HEK293 (cell line): ENCODE measurements around the gene RBM4B.

Source experiments
- CTCF ChIA-PET: fragments of 350-600 bp; formaldehyde crosslinking; extraction: SDS; loops from one replicate; lab custom pipeline; 2021; ENCODE audit warnings: antibody characterized with exemption; lab: Yijun Ruan, JAX
- POLR2A ChIA-PET: fragments of 300-600 bp; formaldehyde crosslinking; extraction: SDS; loops from one replicate; lab custom pipeline; 2020; ENCODE audit warnings: antibody characterized with exemption, inconsistent platforms; lab: Yijun Ruan, JAX
- H3K27ac ChIP-seq: fragments of 200-500 bp; sonication (Bioruptor generic); 2 replicates; pipeline ENCODE4 v1.5.1; 2014; ENCODE audit warnings: low read depth, low read length, control low read depth, inconsistent platforms; ENCODE audit errors: extremely low read depth
- H3K36me3 ChIP-seq, 2 experiments: fragments of 200-500 bp in 1 of 2; sonication (Bioruptor generic) in 1 of 2; 1 replicate in 1 of 2; 2 replicates in 1 of 2; pipeline ENCODE4 v1.5.1; 2014 to 2017; ENCODE audit warnings: inconsistent platforms in 2 of 2, low read length in 2 of 2; ENCODE audit not compliant: control insufficient read depth in 2 of 2, insufficient read depth in 1 of 2
- H3K4me1 ChIP-seq: fragments of 200-500 bp; sonication (Bioruptor generic); 2 replicates; pipeline ENCODE4 v1.5.1; 2014; ENCODE audit warnings: mild to moderate bottlenecking, low read length, inconsistent platforms; ENCODE audit not compliant: control insufficient read depth, insufficient read depth
- H3K4me3 ChIP-seq: 2 replicates; pipeline ENCODE4 v1.5.1; 2011; ENCODE audit warnings: low read depth, mild to moderate bottlenecking, control low read depth, low read length, moderate library complexity
- H3K9me3 ChIP-seq: fragments of 200-500 bp; sonication (Bioruptor generic); 2 replicates; pipeline ENCODE4 v1.5.1; 2014; ENCODE audit warnings: low read depth, low read length, inconsistent platforms; ENCODE audit not compliant: control insufficient read depth, insufficient read depth
- GLI4 ChIP-seq: fragments of 450-650 bp; formaldehyde crosslinking; IDR thresholded peaks from 2 replicates; pipeline ENCODE4 v1.5.1; 2016; ENCODE audit warnings: missing biosample characterization, missing genetic modification characterization
- KLF7 ChIP-seq: fragments of 450-650 bp; formaldehyde crosslinking; IDR thresholded peaks from 2 replicates; pipeline ENCODE4 v1.5.1; 2016; ENCODE audit warnings: missing biosample characterization, missing genetic modification characterization, borderline replicate concordance
- PRDM10 ChIP-seq: fragments of 450-650 bp; formaldehyde crosslinking; IDR thresholded peaks from 2 replicates; pipeline ENCODE4 v1.5.1; 2016; ENCODE audit warnings: missing biosample characterization, missing genetic modification characterization
- RBAK ChIP-seq: fragments of 450-650 bp; formaldehyde crosslinking; IDR thresholded peaks from 2 replicates; pipeline ENCODE4 v1.5.1; 2016; ENCODE audit warnings: missing biosample characterization, missing genetic modification characterization
- ZBTB11 ChIP-seq: fragments of 450-650 bp; formaldehyde crosslinking; conservative IDR thresholded peaks from 2 replicates; pipeline ENCODE4 v1.5.1; 2016; ENCODE audit warnings: low read depth, missing biosample characterization, missing genetic modification characterization
- ZNF133 ChIP-seq: fragments of 450-650 bp; formaldehyde crosslinking; IDR thresholded peaks from 2 replicates; pipeline ENCODE4 v1.5.1; 2016; ENCODE audit warnings: missing biosample characterization, missing genetic modification characterization
- ZNF174 ChIP-seq: fragments of 450-650 bp; formaldehyde crosslinking; IDR thresholded peaks from 2 replicates; pipeline ENCODE4 v1.5.0; 2017; ENCODE audit warnings: missing biosample characterization, mild to moderate bottlenecking, missing genetic modification characterization
- ZNF394 ChIP-seq: fragments of 450-650 bp; formaldehyde crosslinking; IDR thresholded peaks from 2 replicates; pipeline ENCODE4 v1.5.1; 2016; ENCODE audit warnings: missing biosample characterization, missing genetic modification characterization, mild to moderate bottlenecking, moderate library complexity, borderline replicate concordance
- ZNF48 ChIP-seq: fragments of 450-650 bp; formaldehyde crosslinking; IDR thresholded peaks from 2 replicates; pipeline ENCODE4 v1.5.1; 2016; ENCODE audit warnings: missing biosample characterization, missing genetic modification characterization
- ZNF518A ChIP-seq: fragments of 450-650 bp; formaldehyde crosslinking; conservative IDR thresholded peaks from 2 replicates; pipeline ENCODE4 v1.5.1; 2016; ENCODE audit warnings: low read depth, missing biosample characterization, missing genetic modification characterization
- ZNF580 ChIP-seq: fragments of 450-650 bp; formaldehyde crosslinking; IDR thresholded peaks from 2 replicates; pipeline ENCODE4 v1.5.1; 2016; ENCODE audit warnings: missing biosample characterization, missing genetic modification characterization
- ZNF585B ChIP-seq: fragments of 450-650 bp; formaldehyde crosslinking; IDR thresholded peaks from 2 replicates; pipeline ENCODE4 v1.5.1; 2016; ENCODE audit warnings: missing biosample characterization, missing genetic modification characterization
- ZNF660 ChIP-seq: fragments of 450-650 bp; IDR thresholded peaks from 2 replicates; pipeline ENCODE4 v1.5.1; 2018; ENCODE audit warnings: missing biosample characterization, mild to moderate bottlenecking, missing genetic modification characterization
- TF ChIP-seq, protein P1 (sequence below): fragments of 450-650 bp; formaldehyde crosslinking; IDR thresholded peaks from 2 replicates; pipeline ENCODE4 v1.5.1; 2016; ENCODE audit warnings: missing biosample characterization, missing genetic modification characterization

RBM4B gene

DNA sequence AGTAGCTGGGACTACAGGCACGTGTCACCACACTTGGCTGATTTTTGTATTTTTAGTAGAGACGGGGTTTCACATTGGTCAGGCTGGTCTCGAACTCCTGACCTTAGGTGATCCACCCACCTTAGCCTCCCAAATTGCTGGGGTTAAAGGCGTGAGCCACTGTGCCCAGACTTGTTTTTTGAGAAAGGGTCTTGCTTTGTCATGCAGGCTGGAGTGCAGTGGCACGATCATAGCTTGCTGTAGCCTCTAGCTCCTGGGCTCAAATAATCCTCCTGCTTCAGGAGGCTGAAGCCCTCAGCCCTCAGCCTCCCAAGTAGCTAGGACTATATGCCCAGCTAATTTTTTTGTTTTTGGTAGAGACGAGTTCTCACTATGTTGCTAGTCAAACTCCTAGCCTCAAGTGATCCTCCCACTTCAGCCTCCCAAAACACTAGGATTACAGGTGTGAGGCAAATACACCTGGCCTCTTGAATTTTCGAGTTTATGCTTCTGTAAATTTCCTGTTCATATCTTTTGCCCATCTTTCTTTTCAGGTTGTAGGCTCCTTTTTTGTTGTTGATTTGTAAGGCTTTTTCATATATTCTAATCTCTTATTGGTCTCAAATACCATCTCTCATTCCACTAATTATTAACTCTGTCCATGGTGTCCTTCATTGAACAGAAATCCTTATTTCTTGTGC is 3.4 kb upstream of the RBM4B start:
- CTCF ChIA-PET = interaction anchor here (0.6 to 4.8 kb wide), 4 partner anchors 102 to 1570 kb away, joined by 3 to 81 read pairs (median 4); no protein-coding TSS in a partner anchor
- TF ChIP-seq ZNF48 = no peak
- TF ChIP-seq, all 188 proteins: peak for 0
- Histone ChIP-seq H3K36me3 (peaks cover 0 to 23% of the 10 kb centered on the region in 2 experiments; a peak in 1 of 3 replicates), H3K9me3 (no peaks in the 10 kb centered on the region), H3K4me1 (no peaks in the 10 kb centered on the region), H3K27ac (no peak overlapping the region), H3K4me3 (no peak overlapping the region)
- POLR2A ChIA-PET = interaction anchor here (1.2 kb wide), 1 partner anchor 43 kb away, joined by 4 read pairs; the partner anchor contains the start of gene RBM4

- CTCF ChIA-PET = interaction anchor here (0.6 to 4.8 kb wide), 13 partner anchors 17 to 288 kb away, joined by 3 to 81 read pairs (median 4); partner anchors contain the start of genes ACTN3 and ZDHHC24
- no peaks in the 10 kb centered on the region for H3K4me1 ChIP-seq
- TF ChIP-seq, protein P1, sequence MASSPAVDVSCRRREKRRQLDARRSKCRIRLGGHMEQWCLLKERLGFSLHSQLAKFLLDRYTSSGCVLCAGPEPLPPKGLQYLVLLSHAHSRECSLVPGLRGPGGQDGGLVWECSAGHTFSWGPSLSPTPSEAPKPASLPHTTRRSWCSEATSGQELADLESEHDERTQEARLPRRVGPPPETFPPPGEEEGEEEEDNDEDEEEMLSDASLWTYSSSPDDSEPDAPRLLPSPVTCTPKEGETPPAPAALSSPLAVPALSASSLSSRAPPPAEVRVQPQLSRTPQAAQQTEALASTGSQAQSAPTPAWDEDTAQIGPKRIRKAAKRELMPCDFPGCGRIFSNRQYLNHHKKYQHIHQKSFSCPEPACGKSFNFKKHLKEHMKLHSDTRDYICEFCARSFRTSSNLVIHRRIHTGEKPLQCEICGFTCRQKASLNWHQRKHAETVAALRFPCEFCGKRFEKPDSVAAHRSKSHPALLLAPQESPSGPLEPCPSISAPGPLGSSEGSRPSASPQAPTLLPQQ (tag by site-specific recombination) = no peak
- TF ChIP-seq GLI4 (tag by site-specific recombination) = peak; percentile 37; the same call in 1 of the 2 replicates
- TF ChIP-seq ZNF518A (tag by site-specific recombination) = no peak
- TF ChIP-seq ZNF660 (tag by site-specific recombination) = peak; percentile 82; the same call in 1 of the 2 replicates
- no peak for TF ChIP-seq ZNF585B
- no peak for TF ChIP-seq ZNF133 (tag by site-specific recombination)
- no peak for TF ChIP-seq ZNF174 (tag by site-specific recombination)
- TF ChIP-seq ZNF394 = no peak
- TF ChIP-seq ZBTB11 (tag by site-specific recombination) = 0 out of 2 replicates have a peak, but pooled peaks have one; percentile 22
- TF ChIP-seq KLF7 (tag by site-specific recombination) = no peak
- TF ChIP-seq ZNF580 (tag by site-specific recombination) = no peak
- 0 out of 2 replicates have a peak, but pooled peaks have one; percentile 5 for TF ChIP-seq PRDM10 (tag by site-specific recombination)
- no peak for TF ChIP-seq RBAK (tag by site-specific recombination)
- TF ChIP-seq, all 188 proteins: peak for 4
- Histone ChIP-seq H3K36me3 (peaks cover 0 to 21% of the 10 kb centered on the region in 2 experiments; a peak in 2 of 3 replicates), H3K9me3 (no peaks in the 10 kb centered on the region), H3K27ac (peak overlapping the region; percentile 72; the same call in 1 of the 2 replicates), H3K4me3 (peak overlapping the region; percentile 76)
- POLR2A ChIA-PET = interaction anchor here (0.6 to 4.0 kb wide), 24 partner anchors 8 to 754 kb away, joined by 3 to 38 read pairs (median 5); partner anchors contain the start of genes CCDC87, CCS, DPP3 and MRPL11
Observed at GRCh38 chr11:66676931-66677598, 622 bp downstream of the RBM4B start.
